Measurements from ENCODE around the gene TAPT1. TPM values are rescaled to one million over a fixed set of nuclear protein-coding genes. Genes with fewer than 3 reads are reported as not detected.

TAPT1 gene
- total RNA-seq, 1 experiment from 2014 or later, result 17.3 TPM

- no peak for ATAC-seq
- H3K27me3 ChIP-seq (ENCODE audit: control insufficient read depth, insufficient read depth, low read length), result 0 out of 2 replicates have a peak, but pooled peaks cover 2% of the 10 kb centered on the region
- intact Hi-C loops (cut with micrococcal nuclease; ENCODE audit: unreplicated experiment), result no loop called here
- H3K4me3 ChIP-seq (ENCODE audit: low read depth in 2 of 2, low read length in 2 of 2), result no peak overlapping the region
- no peaks in the 10 kb centered on the region for H3K4me1 ChIP-seq (ENCODE audit: control insufficient read depth, insufficient read depth, low read length)
- ChIA-PET CTCF (no interaction called here), POLR2A (no interaction called here)
- no peak for TF ChIP-seq REST (IDR thresholded peaks at IDR 0.05; ENCODE audit: insufficient read depth in 1 of 2, low read depth in 2 of 2, low read length in 1 of 2)
- TF ChIP-seq, protein P1, sequence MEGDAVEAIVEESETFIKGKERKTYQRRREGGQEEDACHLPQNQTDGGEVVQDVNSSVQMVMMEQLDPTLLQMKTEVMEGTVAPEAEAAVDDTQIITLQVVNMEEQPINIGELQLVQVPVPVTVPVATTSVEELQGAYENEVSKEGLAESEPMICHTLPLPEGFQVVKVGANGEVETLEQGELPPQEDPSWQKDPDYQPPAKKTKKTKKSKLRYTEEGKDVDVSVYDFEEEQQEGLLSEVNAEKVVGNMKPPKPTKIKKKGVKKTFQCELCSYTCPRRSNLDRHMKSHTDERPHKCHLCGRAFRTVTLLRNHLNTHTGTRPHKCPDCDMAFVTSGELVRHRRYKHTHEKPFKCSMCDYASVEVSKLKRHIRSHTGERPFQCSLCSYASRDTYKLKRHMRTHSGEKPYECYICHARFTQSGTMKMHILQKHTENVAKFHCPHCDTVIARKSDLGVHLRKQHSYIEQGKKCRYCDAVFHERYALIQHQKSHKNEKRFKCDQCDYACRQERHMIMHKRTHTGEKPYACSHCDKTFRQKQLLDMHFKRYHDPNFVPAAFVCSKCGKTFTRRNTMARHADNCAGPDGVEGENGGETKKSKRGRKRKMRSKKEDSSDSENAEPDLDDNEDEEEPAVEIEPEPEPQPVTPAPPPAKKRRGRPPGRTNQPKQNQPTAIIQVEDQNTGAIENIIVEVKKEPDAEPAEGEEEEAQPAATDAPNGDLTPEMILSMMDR (IDR thresholded peaks at IDR 0.05), result no peak
- no peak for TF ChIP-seq POLR2AphosphoS5 (IDR thresholded peaks at IDR 0.05; ENCODE audit: low read depth, low read length)
- no peak for TF ChIP-seq SIN3A (IDR thresholded peaks at IDR 0.05; ENCODE audit: borderline replicate concordance, insufficient read depth, low read depth, low read length)
- no peak for TF ChIP-seq TCF7L2 (IDR thresholded peaks at IDR 0.05; ENCODE audit: low read depth, low read length)
- no peak overlapping the region for H3K27ac ChIP-seq (ENCODE audit: low read length)
- BruUV-seq (replicated peaks), result no TSS peak
- in situ Hi-C loops (cut with HindIII; ENCODE audit: low pct_unique_long_range_greater_than_20kb, low sequenced_read_pairs), result no loop called here
- H3K36me3 ChIP-seq (ENCODE audit: control insufficient read depth, insufficient read depth, low read length), result no peaks in the 10 kb centered on the region
- H3K9me3 ChIP-seq (ENCODE audit: control insufficient read depth, insufficient read depth, low read depth, low read length), result no peaks in the 10 kb centered on the region
- DNase-seq (ENCODE audit: low read depth, low spot score), result no peak
Measured at GRCh38 chr4:16119981-16120380, 106.3 kb downstream of the TAPT1 start.

DNA sequence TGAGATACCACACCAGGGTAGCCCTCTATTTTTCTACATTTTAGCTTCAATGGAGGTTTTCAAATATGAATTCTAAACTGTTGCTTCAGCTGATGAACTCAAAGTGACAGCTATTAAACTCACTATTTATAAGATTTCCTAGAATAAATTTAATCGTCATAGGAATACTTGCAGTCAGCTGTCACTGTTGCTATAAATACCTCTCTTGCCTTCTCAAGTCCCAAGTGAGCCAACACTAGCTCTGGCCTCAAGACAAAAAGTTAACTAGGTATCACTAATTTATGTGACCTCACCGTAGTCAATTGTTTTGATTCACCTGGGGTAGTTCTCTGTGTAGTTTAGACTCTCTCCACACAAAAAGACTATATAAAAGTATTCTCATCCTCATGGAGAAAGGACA is 108.2 kb downstream of the TAPT1 start:
- POLR2A ChIA-PET, result no interaction called here
- 0 out of 2 replicates have a peak, but pooled peaks cover 2% of the 10 kb centered on the region for H3K27me3 ChIP-seq (ENCODE audit: control insufficient read depth, insufficient read depth, low read length)
- no peak overlapping the region for H3K27ac ChIP-seq (ENCODE audit: low read length)
- CTCF ChIA-PET, result no interaction called here
- no peak for ATAC-seq
- TF ChIP-seq SIN3A (IDR thresholded peaks at IDR 0.05; ENCODE audit: borderline replicate concordance, insufficient read depth, low read depth, low read length) (no peak), TCF7L2 (IDR thresholded peaks at IDR 0.05; ENCODE audit: low read depth, low read length) (no peak), POLR2AphosphoS5 (IDR thresholded peaks at IDR 0.05; ENCODE audit: low read depth, low read length) (no peak), REST (IDR thresholded peaks at IDR 0.05; ENCODE audit: insufficient read depth in 1 of 2, low read depth in 2 of 2, low read length in 1 of 2) (no peak)
- TF ChIP-seq, protein P1 (IDR thresholded peaks at IDR 0.05), result no peak
- H3K4me1 ChIP-seq (ENCODE audit: control insufficient read depth, insufficient read depth, low read length), result no peaks in the 10 kb centered on the region
- H3K9me3 ChIP-seq (ENCODE audit: control insufficient read depth, insufficient read depth, low read depth, low read length), result no peaks in the 10 kb centered on the region
- no TSS peak for BruUV-seq (replicated peaks)
- no peak overlapping the region for H3K4me3 ChIP-seq (ENCODE audit: low read depth in 2 of 2, low read length in 2 of 2)
- intact Hi-C loops (cut with micrococcal nuclease; ENCODE audit: unreplicated experiment) (no loop called here), in situ Hi-C loops (cut with HindIII; ENCODE audit: low pct_unique_long_range_greater_than_20kb, low sequenced_read_pairs) (no loop called here)
- H3K36me3 ChIP-seq (ENCODE audit: control insufficient read depth, insufficient read depth, low read length), result no peaks in the 10 kb centered on the region
- no peak for DNase-seq (ENCODE audit: low read depth, low spot score)
